Renal cortical epithelial cell (primary cell): ENCODE results near the gene ATAD3C. TPM values are rescaled to one million over a fixed set of nuclear protein-coding genes. Genes with fewer than 3 reads are reported as not detected.
"Not testable (repeated sequence)": the region's sequence is repeated elsewhere in the genome, so short reads cannot be mapped to it uniquely, and the experiment has no call there.

ENCODE experiments used
- DNase-seq: peaks from one replicate; pipeline ENCODE4 v3.0.0-alpha.2; 2011; ENCODE audit warnings: low read depth
- total RNA-seq: library from RNA; depleted of rRNA; stranded (reverse); fragments of >200 nt; gene quantifications from 2 replicates; pipeline ENCODE4 v1.2.3, GENCODE V29; 2014

The ATAD3C gene
- total RNA-seq, 1 donor from 2014 or later, result 5.2 TPM

GRCh38 chr1:1507305-1507704 lies 57.8 kb downstream of the ATAD3C start:
- no peak for DNase-seq

GRCh38 chr1:1508775-1509464 lies 59.4 kb downstream of the ATAD3C start:
- DNase-seq, result not testable (repeated sequence)

GRCh38 chr1:1509465-1509850 lies 60.0 kb downstream of the ATAD3C start:
- not testable (repeated sequence) for DNase-seq

GRCh38 chr1:1510912-1511532 lies 61.5 kb downstream of the ATAD3C start:
- DNase-seq, result peak; percentile 16

- DNase-seq, result peak; percentile 90
Measured at GRCh38 chr1:1511533-1512285, 62.2 kb downstream of the ATAD3C start, which contains the start of gene ATAD3A. TSS of gene ATAD3A (plus strand) at chr1:1512162. CDS start at chr1:1512269, 107 bp downstream.

GRCh38 chr1:1512425-1512824 lies 62.9 kb downstream of the ATAD3C start:
- DNase-seq, result not testable (repeated sequence)

- not testable (repeated sequence) for DNase-seq
Measured at GRCh38 chr1:1513675-1514074, 64.2 kb downstream of the ATAD3C start.

- DNase-seq, result not testable (repeated sequence)
Measured at GRCh38 chr1:1514376-1514775, 64.9 kb downstream of the ATAD3C start.

GRCh38 chr1:1516923-1517322 lies 67.4 kb downstream of the ATAD3C start:
- DNase-seq, result not testable (repeated sequence)

GRCh38 chr1:1517973-1518620 lies 68.6 kb downstream of the ATAD3C start:
- DNase-seq, result no peak

GRCh38 chr1:1518621-1519007 lies 69.1 kb downstream of the ATAD3C start:
- not testable (repeated sequence) for DNase-seq

Other genes with a start within 250 kb of the ATAD3C start
- 0.50 TPM in 1 of 2 replicates, not detected in the other for gene TNFRSF18, start 243.1 kb upstream of the ATAD3C start, total RNA-seq
- gene TNFRSF4, start 235.5 kb upstream of the ATAD3C start, total RNA-seq, result not detected in 2 replicates
- 76.6 and 207 TPM in 2 replicates for gene SDF4, start 217.7 kb upstream of the ATAD3C start, total RNA-seq
- 33.9 and 48.8 TPM in 2 replicates for gene B3GALT6, start 217.5 kb upstream of the ATAD3C start, total RNA-seq
- 0.40 TPM in 1 of 2 replicates, not detected in the other for gene C1QTNF12, start 203.0 kb upstream of the ATAD3C start, total RNA-seq
- 48.6 and 50.2 TPM in 2 replicates for gene UBE2J2, start 175.8 kb upstream of the ATAD3C start, total RNA-seq
- 0.52 and 1.9 TPM in 2 replicates for gene SCNN1D, start 169.3 kb upstream of the ATAD3C start, total RNA-seq
- gene ACAP3, start 141.8 kb upstream of the ATAD3C start, total RNA-seq, result 24.8 and 34.6 TPM in 2 replicates
- 14.2 and 24.0 TPM in 2 replicates for gene PUSL1, start 141.1 kb upstream of the ATAD3C start, total RNA-seq
- 35.8 and 57.5 TPM in 2 replicates for gene INTS11, start 125.0 kb upstream of the ATAD3C start, total RNA-seq
- 13.0 and 20.4 TPM in 2 replicates for gene CPTP, start 124.9 kb upstream of the ATAD3C start, total RNA-seq
- 0.15 and 0.17 TPM in 2 replicates for gene TAS1R3, start 118.4 kb upstream of the ATAD3C start, total RNA-seq
- 70.8 and 91.0 TPM in 2 replicates for gene DVL1, start 100.3 kb upstream of the ATAD3C start, total RNA-seq
- gene MXRA8, start 91.1 kb upstream of the ATAD3C start, total RNA-seq, result 24.7 and 35.6 TPM in 2 replicates
- gene AURKAIP1, start 74.5 kb upstream of the ATAD3C start, total RNA-seq, result 75.6 and 155 TPM in 2 replicates
- 71.0 and 155 TPM in 2 replicates for gene CCNL2, start 50.4 kb upstream of the ATAD3C start, total RNA-seq
- 72.1 and 79.5 TPM in 2 replicates for gene MRPL20, start 42.4 kb upstream of the ATAD3C start, total RNA-seq
- gene ANKRD65, start 28.4 kb upstream of the ATAD3C start, total RNA-seq, result 0.10 and 0.17 TPM in 2 replicates
- 14.4 and 19.1 TPM in 2 replicates for gene VWA1, start 14.0 kb upstream of the ATAD3C start, total RNA-seq
- gene ATAD3B, start 22.1 kb downstream of the ATAD3C start, total RNA-seq, result 12.2 and 18.6 TPM in 2 replicates
- 27.0 and 42.0 TPM in 2 replicates for gene ATAD3A, start 62.5 kb downstream of the ATAD3C start, total RNA-seq
- gene TMEM240, start 90.9 kb downstream of the ATAD3C start, total RNA-seq, result 0.35 and 1.1 TPM in 2 replicates
- gene SSU72, start 125.2 kb downstream of the ATAD3C start, total RNA-seq, result 78.7 and 87.2 TPM in 2 replicates
- 0.52 and 2.4 TPM in 2 replicates for gene FNDC10, start 150.4 kb downstream of the ATAD3C start, total RNA-seq
- gene MIB2, start 165.8 kb downstream of the ATAD3C start, total RNA-seq, result 32.0 and 68.2 TPM in 2 replicates
- 4.0 and 14.9 TPM in 2 replicates for gene MMP23B, start 182.5 kb downstream of the ATAD3C start, total RNA-seq
- gene CDK11B, start 209.3 kb downstream of the ATAD3C start, total RNA-seq, result 6.9 and 15.5 TPM in 2 replicates
- gene SLC35E2B, start 243.1 kb downstream of the ATAD3C start, total RNA-seq, result 10.8 and 64.3 TPM in 2 replicates